A549 treated with ZK216348 at 1 μM for 4 hours (cell line): ENCODE data around the gene PEG3. TPM values are rescaled to one million over a fixed set of nuclear protein-coding genes. Genes with fewer than 3 reads are reported as not detected.

Experiments used
- total RNA-seq: library from RNA; stranded (reverse); fragments of 200-300 nt; extraction: Qiagen RNA extraction; gene quantifications from 5 replicates; pipeline ENCODE4 v1.2.3, GENCODE V29; 2022; ENCODE audit warnings: low read depth

Gene PEG3
- total RNA-seq = not detected in 5 replicates

GRCh38 chr19:56840451-56841192, at the start of gene PEG3, which contains the start of gene ZIM2:
Gene PEG3 (minus strand): TSS chr19:56840726. CDS start chr19:56824655, 16,071 bp downstream.
Gene ZIM2 (minus strand): TSS chr19:56840726. CDS start chr19:56824277, 16,449 bp downstream.

Other genes with a start within 250 kb of the PEG3 start
- 9.0 to 12.6 TPM (median 11.8 TPM) in 5 replicates for gene ZNF71, start 245.4 kb downstream of the PEG3 start, total RNA-seq
- not detected in 5 replicates for gene SMIM17, start 197.6 kb downstream of the PEG3 start, total RNA-seq
- gene ZNF835, start 169.0 kb downstream of the PEG3 start, total RNA-seq = not detected in 5 replicates
- gene ZIM2, start within 50 bp of the PEG3 start, total RNA-seq = not detected in 5 replicates